ENCODE measurements around the gene C1orf174. TPM values are rescaled to one million over a fixed set of nuclear protein-coding genes. Genes with fewer than 3 reads are reported as not detected.
"Not testable (repeated sequence)": the region's sequence is repeated elsewhere in the genome, so short reads cannot be mapped to it uniquely, and the experiment has no call there.

C1orf174 gene
- total RNA-seq, 1 donor from 2014 or later: 36.5 TPM

GRCh38 chr1:3922201-3922725 is 22.2 kb upstream of the C1orf174 start:
- peaks cover 10% of the 10 kb centered on the region for H3K27me3 Mint-ChIP-seq (ENCODE audit: insufficient read depth, low read depth)
- Histone ChIP-seq H3K79me2 (ENCODE audit: low read depth) (no peaks in the 10 kb centered on the region), H3K4me3 (no peak overlapping the region), H4K20me1 (ENCODE audit: low read depth) (no peaks in the 10 kb centered on the region), H3K9me3 (ENCODE audit: low read depth) (no peaks in the 10 kb centered on the region), H3K27ac (no peak overlapping the region), H3K4me1 (peaks cover 4% of the 10 kb centered on the region), H3K4me2 (no peak overlapping the region), H3K27me3 (no peaks in the 10 kb centered on the region), H2AFZ (replicated peaks) (no peak overlapping the region), H3F3A (ENCODE audit: low read depth) (no peaks in the 10 kb centered on the region), H3K36me3 (no peaks in the 10 kb centered on the region), H3K9ac (no peak overlapping the region)
- H3K9me3 Mint-ChIP-seq: no peaks in the 10 kb centered on the region
- TF ChIP-seq EZH2phosphoT487 (IDR thresholded peaks at IDR 0.05): no peak
- TF ChIP-seq CTCF (IDR thresholded peaks at IDR 0.05): no peak
- no peak for TF ChIP-seq EZH2 (IDR thresholded peaks at IDR 0.05)
- no peak overlapping the region for H3K4me3 Mint-ChIP-seq
- H3K36me3 Mint-ChIP-seq: no peaks in the 10 kb centered on the region
- no peak overlapping the region for H3K27ac Mint-ChIP-seq
- no peak for DNase-seq (ENCODE audit: low spot score)
- peaks cover 16% of the 10 kb centered on the region for H3K4me1 Mint-ChIP-seq

GRCh38 chr1:3921765-3922164 is 21.7 kb upstream of the C1orf174 start:
- Mint-ChIP-seq H3K36me3 (no peaks in the 10 kb centered on the region), H3K27ac (no peak overlapping the region), H3K4me1 (peaks cover 16% of the 10 kb centered on the region), H3K4me3 (no peak overlapping the region), H3K9me3 (no peaks in the 10 kb centered on the region), H3K27me3 (ENCODE audit: insufficient read depth, low read depth) (peaks cover 10% of the 10 kb centered on the region)
- H3K4me3 ChIP-seq: no peak overlapping the region
- no peaks in the 10 kb centered on the region for H3F3A ChIP-seq (ENCODE audit: low read depth)
- H3K4me2 ChIP-seq: no peak overlapping the region
- no peak overlapping the region for H3K27ac ChIP-seq
- H3K27me3 ChIP-seq: no peaks in the 10 kb centered on the region
- H4K20me1 ChIP-seq (ENCODE audit: low read depth): no peaks in the 10 kb centered on the region
- no peaks in the 10 kb centered on the region for H3K9me3 ChIP-seq (ENCODE audit: low read depth)
- H2AFZ ChIP-seq (replicated peaks): no peak overlapping the region
- H3K9ac ChIP-seq: no peak overlapping the region
- TF ChIP-seq EZH2phosphoT487 (IDR thresholded peaks at IDR 0.05): no peak
- no peak for TF ChIP-seq EZH2 (IDR thresholded peaks at IDR 0.05)
- H3K79me2 ChIP-seq (ENCODE audit: low read depth): no peaks in the 10 kb centered on the region
- no peak for DNase-seq (ENCODE audit: low spot score)
- H3K4me1 ChIP-seq: peaks cover 4% of the 10 kb centered on the region
- H3K36me3 ChIP-seq: no peaks in the 10 kb centered on the region

- Histone ChIP-seq H2AFZ (replicated peaks) (no peak overlapping the region), H3K36me3 (no peaks in the 10 kb centered on the region), H3K9ac (no peak overlapping the region), H3K9me3 (ENCODE audit: low read depth) (no peaks in the 10 kb centered on the region), H4K20me1 (ENCODE audit: low read depth) (no peaks in the 10 kb centered on the region), H3K4me2 (no peak overlapping the region), H3K27ac (no peak overlapping the region), H3K79me2 (ENCODE audit: low read depth) (no peaks in the 10 kb centered on the region), H3F3A (ENCODE audit: low read depth) (no peaks in the 10 kb centered on the region), H3K27me3 (no peaks in the 10 kb centered on the region), H3K4me3 (no peak overlapping the region), H3K4me1 (peaks cover 4% of the 10 kb centered on the region)
- Mint-ChIP-seq H3K27me3 (ENCODE audit: insufficient read depth, low read depth) (peaks cover 10% of the 10 kb centered on the region), H3K4me3 (no peak overlapping the region), H3K36me3 (no peaks in the 10 kb centered on the region), H3K4me1 (peaks cover 13% of the 10 kb centered on the region), H3K27ac (no peak overlapping the region), H3K9me3 (no peaks in the 10 kb centered on the region)
- TF ChIP-seq CTCF (IDR thresholded peaks at IDR 0.05) (no peak), EZH2 (IDR thresholded peaks at IDR 0.05) (no peak), EZH2phosphoT487 (IDR thresholded peaks at IDR 0.05) (no peak)
- no peak for DNase-seq (ENCODE audit: low spot score)
Observed at GRCh38 chr1:3919706-3920105, 19.6 kb upstream of the C1orf174 start.

GRCh38 chr1:3918966-3919611 is 19.0 kb upstream of the C1orf174 start:
- H3K4me3 Mint-ChIP-seq: no peak overlapping the region
- Histone ChIP-seq H3K4me3 (no peak overlapping the region), H3K4me1 (no peaks in the 10 kb centered on the region), H3K9me3 (ENCODE audit: low read depth) (no peaks in the 10 kb centered on the region), H4K20me1 (ENCODE audit: low read depth) (no peaks in the 10 kb centered on the region), H3K9ac (no peak overlapping the region), H3K4me2 (no peak overlapping the region), H3K79me2 (ENCODE audit: low read depth) (no peaks in the 10 kb centered on the region), H2AFZ (replicated peaks) (no peak overlapping the region), H3K27me3 (no peaks in the 10 kb centered on the region), H3K27ac (no peak overlapping the region), H3K36me3 (no peaks in the 10 kb centered on the region), H3F3A (ENCODE audit: low read depth) (no peaks in the 10 kb centered on the region)
- peaks cover 11% of the 10 kb centered on the region for H3K4me1 Mint-ChIP-seq
- no peaks in the 10 kb centered on the region for H3K36me3 Mint-ChIP-seq
- peaks cover 13% of the 10 kb centered on the region for H3K27me3 Mint-ChIP-seq (ENCODE audit: insufficient read depth, low read depth)
- TF ChIP-seq EZH2phosphoT487 (IDR thresholded peaks at IDR 0.05) (no peak), CTCF (IDR thresholded peaks at IDR 0.05) (no peak), EZH2 (IDR thresholded peaks at IDR 0.05) (no peak)
- H3K9me3 Mint-ChIP-seq: no peaks in the 10 kb centered on the region
- no peak overlapping the region for H3K27ac Mint-ChIP-seq
- no peak for DNase-seq (ENCODE audit: low spot score)

GRCh38 chr1:3918359-3918758 is 18.3 kb upstream of the C1orf174 start:
- H3K4me1 Mint-ChIP-seq; H3K27me3 ChIP-seq; DNase-seq (ENCODE audit: low spot score); H4K20me1 ChIP-seq (ENCODE audit: low read depth); H3K9me3 ChIP-seq (ENCODE audit: low read depth); H3K9ac ChIP-seq; H2AFZ ChIP-seq (replicated peaks); H3K4me1 ChIP-seq; H3K9me3 Mint-ChIP-seq; H3K4me3 ChIP-seq; H3K27ac ChIP-seq; H3K36me3 ChIP-seq; H3K4me2 ChIP-seq; H3K79me2 ChIP-seq (ENCODE audit: low read depth); H3K36me3 Mint-ChIP-seq; H3F3A ChIP-seq (ENCODE audit: low read depth); H3K4me3 Mint-ChIP-seq: not testable (repeated sequence)
- Mint-ChIP-seq H3K27ac (peak overlapping the region; percentile 63), H3K27me3 (ENCODE audit: insufficient read depth, low read depth) (peaks cover 14% of the 10 kb centered on the region)
